GM19239 (cell line): ENCODE measurements around the gene AFAP1L2.

Source experiments
- DNase-seq: peaks from one replicate; pipeline ENCODE4 v3.0.0; 2011; ENCODE audit warnings: low spot score; ENCODE audit not compliant: insufficient read length
- FAIRE-seq: peaks from 2 replicates; lab custom pipeline; 2011; peaks lifted over from hg19 to GRCh38; lab: Jason Lieb, UNC

The AFAP1L2 gene

DNA sequence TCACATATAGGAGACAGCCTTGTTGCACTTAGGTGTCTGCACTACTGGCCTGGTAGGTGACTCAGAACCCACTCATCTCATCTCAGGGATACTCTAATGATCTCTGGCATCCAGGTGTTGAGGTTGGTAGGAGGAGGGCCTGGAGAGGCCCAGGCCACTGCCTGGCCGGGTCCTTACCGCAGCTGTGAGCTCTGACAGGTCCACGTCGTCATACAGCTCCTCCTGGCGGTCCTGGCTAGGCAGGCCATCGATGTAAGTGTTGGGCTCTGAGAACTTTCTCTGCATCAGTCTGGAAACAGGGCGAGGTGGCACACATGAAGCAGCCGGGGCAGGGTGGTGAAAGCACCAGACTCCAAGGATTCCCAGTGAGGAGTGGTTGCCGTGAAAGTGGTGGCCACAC, 103.1 kb downstream of the AFAP1L2 start:
- FAIRE-seq = no peak

DNA sequence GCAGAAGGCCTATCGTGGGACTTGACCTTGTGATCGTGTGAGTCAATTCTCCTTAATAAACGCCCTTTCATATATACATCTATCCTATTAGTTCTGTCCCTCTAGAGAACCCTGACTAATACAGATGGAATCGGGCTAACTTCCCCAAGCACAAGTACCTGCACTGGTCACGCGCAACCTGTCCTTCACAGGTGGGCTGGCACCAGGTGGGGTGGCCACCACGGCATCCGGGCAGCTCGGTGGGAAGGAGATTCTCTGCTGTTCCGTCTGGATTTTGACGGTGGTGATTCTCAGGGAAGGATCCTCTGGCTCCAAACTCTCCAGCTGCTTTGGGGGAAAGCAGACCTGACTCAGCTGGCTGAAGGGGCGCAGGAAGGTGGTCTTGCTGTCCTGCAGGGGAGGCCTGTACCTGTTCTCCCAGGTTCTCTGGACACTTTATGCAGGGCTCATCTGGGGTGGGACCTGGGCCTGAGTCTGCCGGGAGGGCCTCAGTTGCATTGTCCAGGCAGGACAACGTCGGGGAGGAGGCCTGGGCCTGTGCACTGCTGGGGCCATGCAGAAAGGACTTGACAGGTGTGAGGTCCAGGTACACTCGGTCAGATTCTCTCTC, 104.2 kb downstream of the AFAP1L2 start:
- FAIRE-seq = no peak

More for the DNA sequence above, 103.1 kb downstream of the AFAP1L2 start:
- no peak for DNase-seq

DNA sequence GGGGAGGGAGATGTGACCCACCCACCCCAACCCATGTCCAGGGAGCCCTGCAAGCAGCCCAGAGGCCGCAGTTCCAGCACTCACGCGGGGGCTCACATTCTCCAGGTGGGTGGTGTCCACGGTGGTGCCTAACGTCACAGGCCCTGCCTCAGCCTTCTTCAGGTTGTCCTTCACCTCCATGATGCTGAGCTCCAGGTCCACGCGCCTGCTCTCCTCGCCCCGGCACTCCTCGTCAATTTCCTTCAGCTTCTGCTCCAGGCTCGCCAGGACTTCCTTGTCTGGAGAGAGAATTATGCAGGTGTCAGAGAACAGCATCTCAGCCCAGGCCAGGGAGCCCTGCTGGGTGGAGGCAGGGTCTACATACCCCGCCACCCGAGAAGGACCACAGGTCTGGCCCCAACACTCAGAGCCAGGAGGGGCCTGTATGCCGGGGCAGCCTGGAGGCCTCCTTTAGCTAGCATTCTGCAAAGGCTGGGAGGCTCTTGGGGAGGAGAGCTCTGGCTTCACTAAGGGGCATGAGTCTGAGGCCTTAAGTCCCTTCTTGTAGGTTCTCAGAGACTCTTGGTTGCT, 107.1 kb downstream of the AFAP1L2 start:
- FAIRE-seq (no peak), DNase-seq (no peak)

More for the DNA sequence above, 104.2 kb downstream of the AFAP1L2 start:
- DNase-seq = no peak

DNA sequence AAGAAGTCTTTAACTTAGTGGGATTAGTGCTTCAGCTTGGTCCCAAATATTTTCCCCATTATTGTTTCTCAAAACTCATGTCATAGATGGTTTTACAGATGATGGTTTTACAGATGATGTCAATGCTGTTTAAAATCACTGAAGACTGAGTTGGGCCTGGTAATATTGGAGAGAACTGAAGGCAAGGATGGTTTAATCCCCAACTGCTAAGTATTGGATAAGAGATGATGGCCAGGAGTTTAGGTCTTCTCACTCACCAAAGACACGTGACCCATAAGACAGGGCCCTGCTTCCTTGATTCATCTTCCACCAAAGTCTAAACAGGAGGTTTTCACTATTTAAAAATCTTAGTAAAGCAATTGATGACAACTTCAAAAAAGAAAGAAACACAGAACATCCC, 108.9 kb downstream of the AFAP1L2 start:
- no peak for FAIRE-seq
- DNase-seq = no peak

DNA sequence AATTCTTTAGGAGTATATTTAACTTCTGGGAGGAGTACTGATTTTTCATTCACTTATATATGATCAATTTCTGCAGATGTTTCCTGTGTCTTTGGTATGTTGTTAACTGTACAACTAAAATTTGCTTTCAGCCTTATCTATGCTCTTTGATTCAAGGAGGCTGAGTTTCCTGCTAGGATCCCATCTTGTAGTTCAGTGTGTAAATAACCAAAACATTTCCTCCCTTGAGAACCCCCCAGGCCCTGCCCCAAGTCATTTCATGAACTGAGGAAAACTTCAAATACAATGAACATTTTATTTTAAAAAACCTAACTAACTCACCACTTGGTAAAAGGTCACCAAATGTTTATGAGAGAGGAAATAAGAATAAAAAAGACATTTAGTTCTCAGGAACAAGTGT, 109.8 kb downstream of the AFAP1L2 start:
- DNase-seq (no peak), FAIRE-seq (no peak)

DNA sequence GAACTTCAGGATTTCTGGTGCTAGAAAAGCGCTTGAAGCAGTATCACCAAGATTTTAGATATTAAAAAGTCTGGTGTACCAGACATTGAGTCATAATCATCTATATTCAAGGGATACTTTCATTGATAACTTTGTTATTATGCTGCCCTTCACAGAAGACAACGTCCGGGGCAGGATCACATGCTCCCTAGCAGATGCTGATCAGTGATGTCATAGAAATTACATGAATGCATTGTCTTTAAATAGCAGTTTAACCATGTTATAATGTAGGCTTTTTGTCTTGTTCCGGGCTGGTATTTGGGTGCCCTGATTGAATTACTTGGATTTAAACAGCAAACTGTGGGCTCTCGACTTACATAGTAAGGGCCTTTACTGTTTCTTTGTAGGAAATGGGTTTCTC, 111.2 kb downstream of the AFAP1L2 start:
- FAIRE-seq = no peak

DNA sequence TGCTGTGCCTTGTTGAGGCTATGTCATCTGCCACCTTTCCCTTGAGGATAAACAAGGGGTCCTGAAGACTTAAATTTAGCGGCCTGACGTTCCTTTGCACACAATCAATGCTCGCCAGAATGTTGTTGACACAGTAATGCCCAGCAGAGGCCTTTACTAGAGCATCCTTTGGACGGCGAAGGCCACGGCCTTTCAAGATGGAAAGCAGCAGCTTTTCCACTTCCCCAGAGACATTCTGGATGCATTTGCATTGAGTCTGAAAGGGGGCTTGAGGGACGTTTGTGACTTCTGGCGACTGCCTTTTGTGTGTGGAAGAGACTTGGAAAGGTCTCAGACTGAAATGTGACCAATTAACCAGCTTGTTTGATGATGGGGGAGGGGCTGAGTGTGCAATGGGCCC, 112.8 kb downstream of the AFAP1L2 start:
- no peak for FAIRE-seq
- no peak for DNase-seq

More for the DNA sequence above, 111.2 kb downstream of the AFAP1L2 start:
- no peak for DNase-seq

DNA sequence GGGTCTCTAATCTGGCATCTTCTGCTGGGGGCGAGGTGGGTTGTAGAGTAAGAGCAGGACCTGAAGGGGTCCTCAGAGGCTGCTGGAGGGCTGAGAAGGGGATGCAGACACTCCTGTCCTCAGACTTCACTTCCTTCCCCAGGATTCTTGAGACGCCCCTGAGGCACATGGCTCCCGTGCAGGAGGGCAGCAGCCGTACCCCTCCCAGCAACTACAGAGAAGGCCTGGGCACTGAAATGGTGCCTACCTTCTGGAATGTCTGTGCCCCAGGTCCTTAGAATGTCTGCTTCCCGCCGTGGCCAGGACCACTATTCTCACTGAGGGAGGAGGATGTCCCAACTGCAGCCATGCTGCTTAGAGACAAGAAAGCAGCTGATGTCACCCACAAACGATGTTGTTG, 113.2 kb downstream of the AFAP1L2 start:
- no peak for FAIRE-seq

DNA sequence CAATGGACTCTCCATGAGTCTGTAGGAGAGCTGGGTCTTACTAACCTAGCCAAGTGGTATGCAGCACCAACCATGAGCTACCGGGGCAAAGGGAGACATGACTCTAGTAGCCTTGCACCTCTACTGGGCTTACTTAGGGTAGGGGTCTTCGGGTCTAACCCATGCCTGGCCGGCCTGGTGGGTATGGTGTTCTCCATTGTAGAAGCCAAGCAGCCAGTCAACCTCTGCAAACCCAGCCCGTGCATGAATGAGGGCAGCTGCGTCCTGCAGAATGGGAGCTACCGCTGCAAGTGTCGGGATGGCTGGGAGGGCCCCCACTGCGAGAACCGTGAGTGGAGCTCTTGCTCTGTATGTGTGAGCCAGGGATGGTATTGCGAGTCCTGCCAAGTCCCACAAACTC, 114.3 kb downstream of the AFAP1L2 start:
- DNase-seq (no peak), FAIRE-seq (no peak)

More for the DNA sequence above, 113.2 kb downstream of the AFAP1L2 start:
- DNase-seq = no peak

DNA sequence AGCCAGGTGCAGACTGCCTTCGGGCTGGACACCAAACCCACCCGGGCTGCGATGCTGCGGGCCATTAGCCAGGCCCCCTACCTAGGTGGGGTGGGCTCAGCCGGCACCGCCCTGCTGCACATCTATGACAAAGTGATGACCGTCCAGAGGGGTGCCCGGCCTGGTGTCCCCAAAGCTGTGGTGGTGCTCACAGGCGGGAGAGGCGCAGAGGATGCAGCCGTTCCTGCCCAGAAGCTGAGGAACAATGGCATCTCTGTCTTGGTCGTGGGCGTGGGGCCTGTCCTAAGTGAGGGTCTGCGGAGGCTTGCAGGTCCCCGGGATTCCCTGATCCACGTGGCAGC, 115.2 kb downstream of the AFAP1L2 start:
- FAIRE-seq (no peak), DNase-seq (no peak)

DNA sequence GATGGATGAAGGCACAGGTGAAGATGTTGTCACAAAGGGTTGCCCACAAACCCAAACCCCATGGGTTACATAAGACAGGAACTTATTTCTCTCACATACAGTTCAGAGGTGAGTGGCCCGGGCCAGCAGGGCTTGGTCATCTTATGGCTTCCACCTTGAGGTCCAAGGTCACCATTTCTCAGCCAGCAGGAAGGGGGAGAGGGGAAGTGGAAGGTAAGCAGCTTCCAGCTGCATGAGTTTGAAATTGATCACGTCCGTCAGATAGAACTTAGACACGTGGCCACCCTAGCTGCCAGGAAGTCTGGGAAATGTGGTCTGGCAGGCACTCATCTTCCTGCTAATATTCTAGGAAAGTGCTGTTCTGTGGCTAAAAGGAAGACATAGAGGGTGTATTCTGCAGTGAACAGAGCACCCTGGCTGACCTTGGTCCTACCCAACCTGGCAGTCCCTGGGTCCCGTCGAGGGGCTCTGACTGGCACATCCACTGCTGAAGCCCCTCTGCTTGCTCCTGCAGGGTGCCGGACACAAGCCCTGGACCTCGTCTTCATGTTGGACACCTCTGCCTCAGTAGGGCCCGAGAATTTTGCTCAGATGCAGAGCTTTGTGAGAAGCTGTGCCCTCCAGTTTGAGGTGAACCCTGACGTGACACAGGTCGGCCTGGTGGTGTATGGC, 115.7 kb downstream of the AFAP1L2 start:
- DNase-seq (no peak), FAIRE-seq (no peak)

DNA sequence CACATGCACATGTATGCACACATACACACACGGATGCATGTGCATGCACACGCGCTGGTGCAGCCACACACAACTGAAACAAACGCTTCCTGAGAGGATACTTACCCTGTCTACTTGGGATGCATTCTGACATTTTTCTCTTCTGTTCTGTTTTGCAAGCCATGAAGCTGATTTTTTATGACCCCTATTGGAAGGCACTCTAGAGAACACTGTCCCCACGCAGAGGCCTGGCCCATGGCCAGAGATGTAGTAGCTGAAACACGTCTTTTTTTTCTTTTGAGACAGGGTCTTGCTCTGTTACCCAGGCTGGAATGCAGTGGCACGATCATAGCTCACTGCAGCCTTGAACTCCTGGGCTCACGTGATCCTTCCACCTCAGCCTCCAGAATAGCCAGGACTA, 117.4 kb downstream of the AFAP1L2 start:
- no peak for DNase-seq
- no peak for FAIRE-seq

DNA sequence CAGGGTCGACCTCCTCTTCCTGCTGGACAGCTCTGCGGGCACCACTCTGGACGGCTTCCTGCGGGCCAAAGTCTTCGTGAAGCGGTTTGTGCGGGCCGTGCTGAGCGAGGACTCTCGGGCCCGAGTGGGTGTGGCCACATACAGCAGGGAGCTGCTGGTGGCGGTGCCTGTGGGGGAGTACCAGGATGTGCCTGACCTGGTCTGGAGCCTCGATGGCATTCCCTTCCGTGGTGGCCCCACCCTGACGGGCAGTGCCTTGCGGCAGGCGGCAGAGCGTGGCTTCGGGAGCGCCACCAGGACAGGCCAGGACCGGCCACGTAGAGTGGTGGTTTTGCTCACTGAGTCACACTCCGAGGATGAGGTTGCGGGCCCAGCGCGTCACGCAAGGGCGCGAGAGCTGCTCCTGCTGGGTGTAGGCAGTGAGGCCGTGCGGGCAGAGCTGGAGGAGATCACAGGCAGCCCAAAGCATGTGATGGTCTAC, 118.3 kb downstream of the AFAP1L2 start:
- no peak for FAIRE-seq
- no peak for DNase-seq

DNA sequence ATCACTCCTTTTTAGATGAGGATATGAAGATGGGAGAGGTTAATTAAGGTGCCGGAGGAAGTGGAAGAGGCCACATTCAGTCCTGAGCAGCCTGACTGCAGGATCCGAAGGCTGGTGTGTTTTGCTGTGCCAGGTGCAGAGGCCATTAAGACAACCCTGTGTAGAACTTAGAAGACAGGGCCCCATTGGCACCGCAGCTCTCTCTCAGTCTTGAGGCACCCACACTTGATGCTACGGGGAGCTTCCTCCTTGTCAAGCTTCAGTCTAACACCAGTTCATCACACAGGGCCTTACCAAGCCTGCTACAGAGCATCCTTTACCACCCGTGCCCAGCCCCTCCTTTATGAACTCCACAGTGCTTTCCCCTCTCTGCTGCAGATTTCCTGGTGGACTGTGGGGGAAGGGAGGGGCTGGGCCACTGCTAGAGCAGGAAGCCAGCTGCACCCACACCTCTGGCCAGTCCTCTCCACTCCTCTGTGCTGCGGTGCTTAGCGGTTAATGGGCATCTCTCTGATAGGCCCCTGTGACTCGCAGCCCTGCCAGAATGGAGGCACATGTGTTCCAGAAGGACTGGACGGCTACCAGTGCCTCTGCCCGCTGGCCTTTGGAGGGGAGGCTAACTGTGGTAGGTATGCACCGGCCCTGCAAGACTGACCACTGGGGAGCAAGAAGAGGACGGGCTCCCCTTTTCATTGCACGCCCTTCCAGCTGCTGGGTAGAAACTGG, 119.8 kb downstream of the AFAP1L2 start:
- DNase-seq (no peak), FAIRE-seq (no peak)

DNA sequence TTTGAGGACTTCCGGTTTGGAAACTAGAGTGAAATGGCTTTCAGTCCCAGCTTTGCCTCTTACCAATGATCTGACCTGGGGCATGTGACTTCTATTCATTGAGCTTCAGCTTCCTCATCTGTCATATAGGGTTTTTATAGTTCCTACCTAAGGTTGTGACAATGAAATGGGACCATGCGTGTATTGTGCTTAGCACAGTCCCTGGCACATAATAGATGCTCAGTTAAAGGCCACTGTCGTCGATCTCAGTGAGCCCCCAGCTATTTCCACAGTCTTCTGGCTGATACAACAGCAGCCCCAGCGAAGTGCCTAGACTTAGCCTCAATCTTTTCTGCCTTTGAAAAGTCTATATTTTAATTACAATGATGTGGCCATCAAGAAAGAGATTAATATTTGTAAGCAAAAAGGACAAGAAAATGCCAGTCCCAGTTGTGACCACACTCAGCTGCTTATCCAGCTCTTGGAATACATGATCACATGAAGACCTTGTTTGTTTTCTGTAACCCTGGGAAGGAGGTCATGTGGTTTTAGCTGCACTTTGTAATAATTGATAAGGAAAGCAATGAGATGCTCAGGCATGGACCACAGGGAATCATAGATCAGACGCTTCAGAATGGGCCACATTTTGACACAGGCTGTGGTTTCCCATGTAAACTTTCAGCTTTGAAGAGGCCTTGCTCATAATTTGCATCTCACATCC, 120.6 kb downstream of the AFAP1L2 start:
- FAIRE-seq = no peak
- DNase-seq = no peak

DNA sequence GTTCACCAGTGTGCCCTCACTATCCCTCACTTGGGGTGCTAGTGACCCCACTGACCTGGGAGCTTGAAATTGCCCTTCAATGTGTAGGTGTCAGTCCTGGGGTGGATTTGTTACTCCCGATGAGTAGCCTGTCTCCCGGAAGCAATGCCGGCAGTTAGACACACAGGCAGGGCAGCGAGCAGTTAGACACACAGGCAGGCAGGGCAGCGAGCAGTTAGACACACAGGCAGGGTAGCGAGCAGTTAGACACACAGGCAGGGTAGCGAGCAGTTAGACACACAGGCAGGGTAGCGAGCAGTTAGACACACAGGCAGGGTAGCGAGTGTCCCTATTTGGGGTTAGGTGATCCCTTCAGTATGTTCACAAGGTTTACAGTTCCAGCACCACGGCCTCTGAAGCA, 121.2 kb downstream of the AFAP1L2 start:
- FAIRE-seq = no peak

DNA sequence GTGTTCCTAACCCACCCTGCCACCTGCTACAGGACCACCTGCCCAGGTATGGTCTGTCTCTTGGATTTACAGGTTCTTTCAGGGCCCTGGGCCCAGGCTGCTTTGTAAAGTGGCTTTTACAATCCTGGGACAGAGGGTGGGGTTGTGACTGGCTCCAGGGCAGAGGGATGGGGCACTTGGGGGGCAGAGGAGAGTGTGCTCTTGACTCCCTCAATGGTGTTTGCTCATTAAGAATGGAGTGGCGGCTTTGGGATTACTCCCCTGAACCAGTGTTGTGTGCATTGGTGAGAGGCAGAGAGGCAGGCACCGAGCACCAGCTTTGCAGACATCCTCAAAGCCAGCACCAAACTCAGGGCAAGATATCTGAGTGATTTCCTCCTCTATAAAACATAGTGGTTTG, 121.8 kb downstream of the AFAP1L2 start:
- no peak for FAIRE-seq
- no peak for DNase-seq

More for the DNA sequence above, 121.2 kb downstream of the AFAP1L2 start:
- no peak for DNase-seq

DNA sequence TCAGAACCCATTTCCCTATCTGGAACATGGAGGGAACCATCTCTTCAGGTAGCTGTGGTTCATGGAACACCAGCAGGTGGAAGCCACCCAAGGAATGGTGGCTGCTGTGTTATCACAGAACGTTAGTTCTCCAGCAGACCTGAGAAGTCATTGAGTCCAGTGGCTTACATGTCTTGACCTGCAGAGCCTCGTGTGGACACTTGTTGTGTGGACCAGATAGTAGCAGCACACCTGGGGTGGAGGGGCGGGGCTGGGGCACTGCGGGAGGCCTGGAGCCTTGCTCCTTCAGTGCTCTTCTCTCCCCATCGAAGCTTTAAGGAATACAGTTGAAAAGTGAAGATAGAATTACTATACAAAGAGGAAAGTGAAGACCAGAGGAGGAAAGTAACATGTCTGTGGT, 122.8 kb downstream of the AFAP1L2 start:
- FAIRE-seq (no peak), DNase-seq (no peak)

DNA sequence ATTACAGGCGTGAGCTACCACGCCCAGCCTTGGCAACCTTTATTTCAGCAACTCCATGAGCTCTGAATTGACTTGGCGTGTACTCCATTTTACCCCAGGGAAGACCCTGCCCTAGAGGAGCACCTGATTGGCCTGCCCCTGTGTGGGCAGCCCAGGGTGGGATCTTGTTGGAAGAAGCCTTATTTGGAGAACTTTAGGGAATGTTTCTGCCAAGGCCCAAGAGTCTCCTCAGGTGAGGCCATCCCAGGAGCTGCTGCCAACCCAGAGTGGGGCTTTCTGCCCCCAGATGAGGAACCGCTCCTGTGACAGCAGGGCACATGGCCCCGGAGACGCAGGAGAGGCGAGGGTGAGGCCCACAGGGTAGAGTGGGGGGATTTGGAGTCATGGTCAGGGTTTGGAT, 123.3 kb downstream of the AFAP1L2 start:
- DNase-seq (no peak), FAIRE-seq (no peak)

DNA sequence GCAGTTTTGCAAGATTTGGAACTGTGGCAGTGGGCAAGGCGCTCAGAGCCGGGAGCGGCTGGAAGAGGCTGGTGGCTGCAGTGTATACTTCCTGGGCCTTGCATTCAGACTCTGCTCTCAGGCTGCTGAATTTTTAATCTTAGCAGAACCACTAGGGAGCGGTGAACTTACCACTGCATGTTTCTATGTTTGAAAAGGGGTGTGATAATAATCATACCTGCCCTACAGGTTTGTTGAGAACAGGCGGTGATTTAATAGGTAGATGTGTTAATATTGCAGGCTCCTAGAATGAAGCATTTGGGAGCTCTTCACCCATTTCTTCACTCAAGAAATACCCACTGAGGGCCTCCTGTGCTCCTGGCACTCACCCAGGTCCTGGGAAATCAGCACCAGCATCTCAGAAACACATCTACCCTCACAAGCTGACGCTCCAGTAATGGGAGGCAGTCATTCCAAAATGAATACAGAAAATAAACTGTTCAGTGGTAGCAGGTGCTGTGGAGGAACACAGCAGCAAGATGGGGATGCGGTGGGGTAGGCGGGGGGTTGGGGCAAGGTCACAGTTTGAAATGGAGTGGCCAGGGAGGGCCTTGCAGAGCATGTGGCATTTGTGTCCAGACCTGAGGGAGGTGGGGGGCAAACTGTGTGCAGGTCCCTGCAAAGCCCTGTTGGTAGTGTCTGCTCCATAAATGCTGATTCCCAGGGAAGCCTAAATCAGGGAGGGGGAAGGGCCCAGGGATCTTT, 124.2 kb downstream of the AFAP1L2 start:
- FAIRE-seq = no peak

More for the DNA sequence above, 124.2 kb downstream of the AFAP1L2 start:
- no peak for DNase-seq
